Measurements from ENCODE around the gene TSC22D4.
A peak's percentile ranks its signal among the peaks of the same experiment; 100 is the strongest.
"Not testable (repeated sequence)": the region's sequence is repeated elsewhere in the genome, so short reads cannot be mapped to it uniquely, and the experiment has no call there.

The TSC22D4 gene

GRCh38 chr7:100472121-100472851 lies 6.7 kb downstream of the TSC22D4 start:
- DNase-seq, result no peak

DNA sequence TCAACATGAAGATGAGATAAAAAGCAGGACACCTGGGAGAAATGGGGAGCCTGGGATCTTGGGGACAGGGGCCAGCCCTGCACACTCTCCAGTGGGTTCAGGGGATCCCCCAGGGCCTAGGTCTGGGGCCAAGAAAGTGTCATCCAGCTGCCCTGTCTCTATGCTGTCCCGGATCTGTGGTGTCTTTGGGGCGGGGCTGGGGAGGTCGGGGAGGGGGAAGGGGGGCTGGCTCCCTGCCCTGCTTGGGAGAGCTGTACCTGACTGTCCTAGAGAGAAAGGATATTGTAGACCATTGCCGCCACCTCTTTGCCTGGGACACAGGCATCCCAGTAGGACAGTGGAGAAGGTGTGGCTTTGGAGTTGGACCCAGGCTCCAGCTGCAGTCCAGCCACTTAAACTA lies 8.0 kb downstream of the TSC22D4 start:
- no peak for DNase-seq

- peak; percentile 88 to 91 for DNase-seq
Observed at GRCh38 chr7:100469227-100470044, 9.6 kb downstream of the TSC22D4 start.

DNA sequence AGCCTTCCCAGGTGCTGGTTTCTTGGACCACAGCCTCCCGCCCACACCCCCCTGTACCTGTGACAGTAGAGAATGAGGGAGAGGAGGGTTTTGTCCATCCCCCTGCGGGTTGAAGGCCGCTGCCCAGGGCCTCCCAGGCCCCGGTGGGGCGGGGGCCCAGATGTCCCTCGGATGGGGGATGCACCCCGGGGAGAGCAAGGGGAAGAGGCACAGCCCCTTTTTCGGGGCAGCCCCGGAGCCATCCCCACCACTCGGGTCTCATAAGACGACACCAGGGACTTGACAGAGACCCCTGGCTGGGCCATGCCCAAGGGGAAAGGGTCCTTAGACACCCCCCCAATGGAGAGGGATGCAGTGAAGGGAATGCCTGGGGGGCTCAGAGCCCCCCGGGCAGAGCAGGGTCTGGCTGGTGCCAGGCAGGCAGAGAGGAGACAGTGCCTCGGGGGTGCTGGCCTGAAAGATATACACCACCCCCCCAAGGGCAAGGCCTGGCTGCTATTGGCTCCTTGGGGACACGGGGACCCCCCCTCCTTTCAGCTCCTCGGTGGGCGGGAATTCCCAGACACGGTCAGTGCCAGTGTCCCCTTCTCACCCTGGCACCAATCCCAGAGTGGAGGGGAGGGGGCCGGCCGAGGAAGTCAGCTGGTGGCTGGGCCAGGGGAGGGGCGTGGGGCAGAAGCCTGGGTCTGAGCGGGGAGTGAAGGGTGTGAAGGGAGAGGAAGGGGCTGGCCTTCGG lies 11.2 kb downstream of the TSC22D4 start:
- DNase-seq, result no peak

DNA sequence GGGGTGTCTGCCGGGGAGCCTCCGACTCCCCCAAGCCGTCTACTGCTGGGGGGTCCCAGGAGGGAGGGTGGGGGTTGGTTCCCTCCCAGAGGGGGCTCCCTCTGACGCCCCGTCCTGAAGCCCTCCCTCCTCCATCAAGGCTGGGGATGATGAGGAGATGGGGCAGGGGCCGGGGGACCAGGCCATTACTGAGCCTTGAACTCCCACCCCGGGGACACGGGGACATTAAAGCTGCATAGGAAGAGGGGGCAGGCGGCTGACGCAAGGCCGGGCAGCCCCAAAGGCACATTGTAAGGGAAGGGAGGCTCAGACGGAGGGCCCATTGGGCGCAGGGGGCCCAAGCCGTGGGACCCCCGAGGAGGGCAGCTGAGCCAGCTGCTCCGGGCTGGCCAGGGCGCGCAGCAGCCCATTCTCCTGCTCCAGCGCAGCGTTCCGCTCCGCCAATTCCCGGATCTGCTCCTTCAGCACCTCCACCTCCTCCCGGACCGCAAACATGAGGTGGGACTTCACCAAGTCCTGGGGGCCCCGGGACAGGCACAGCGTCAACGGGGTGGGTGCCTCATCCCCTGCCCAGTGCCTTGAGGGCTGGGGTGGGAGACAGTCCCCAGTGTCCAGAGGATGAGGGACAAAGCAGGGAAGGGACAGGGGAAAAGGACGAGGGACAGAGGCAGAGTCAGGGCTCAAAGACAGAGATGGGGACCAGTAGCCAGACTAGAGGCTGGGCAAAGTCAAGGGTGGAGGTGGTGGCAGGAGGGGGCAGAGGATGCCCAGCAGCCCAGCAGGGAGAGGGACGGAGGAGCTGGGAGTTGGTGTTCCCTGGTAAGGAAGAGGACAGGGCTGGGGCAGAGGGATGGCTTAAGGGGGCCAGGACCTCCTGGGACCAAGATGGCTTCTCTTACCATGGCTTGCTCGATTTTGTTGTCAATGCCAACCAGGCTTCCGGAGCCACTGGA lies 12.1 kb downstream of the TSC22D4 start:
- DNase-seq, result no peak

- DNase-seq, result no peak
Observed at GRCh38 chr7:100465702-100466311, 13.2 kb downstream of the TSC22D4 start.

GRCh38 chr7:100465299-100465698 lies 13.7 kb downstream of the TSC22D4 start:
- no peak for DNase-seq

DNA sequence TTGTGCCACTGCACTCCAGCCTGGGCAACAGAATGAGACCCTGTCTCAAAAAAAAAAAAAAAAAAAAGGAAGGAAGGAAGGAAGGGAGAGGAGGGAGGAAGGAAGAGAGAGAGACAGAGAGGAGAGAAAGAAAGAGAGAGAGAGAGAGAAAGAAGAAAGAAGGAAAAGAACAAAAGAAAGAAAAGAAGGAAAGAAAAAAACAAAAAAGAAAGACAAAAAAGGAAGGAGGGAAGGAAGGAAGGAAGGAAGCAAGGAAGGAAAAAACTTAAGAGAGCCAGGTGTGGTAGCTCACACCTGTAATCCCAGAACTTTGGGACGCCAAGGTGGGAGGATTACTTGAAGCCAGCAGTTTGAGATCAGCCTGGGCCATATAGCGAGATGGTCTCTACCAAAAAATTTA lies 14.2 kb downstream of the TSC22D4 start:
- DNase-seq, result no peak

- no peak for DNase-seq
Observed at GRCh38 chr7:100464210-100464660, 14.8 kb downstream of the TSC22D4 start, which contains the start of gene SPACDR. Gene SPACDR, minus strand, starts transcription at chr7:100464260. Its CDS starts 235 bp downstream, at chr7:100464025.

DNA sequence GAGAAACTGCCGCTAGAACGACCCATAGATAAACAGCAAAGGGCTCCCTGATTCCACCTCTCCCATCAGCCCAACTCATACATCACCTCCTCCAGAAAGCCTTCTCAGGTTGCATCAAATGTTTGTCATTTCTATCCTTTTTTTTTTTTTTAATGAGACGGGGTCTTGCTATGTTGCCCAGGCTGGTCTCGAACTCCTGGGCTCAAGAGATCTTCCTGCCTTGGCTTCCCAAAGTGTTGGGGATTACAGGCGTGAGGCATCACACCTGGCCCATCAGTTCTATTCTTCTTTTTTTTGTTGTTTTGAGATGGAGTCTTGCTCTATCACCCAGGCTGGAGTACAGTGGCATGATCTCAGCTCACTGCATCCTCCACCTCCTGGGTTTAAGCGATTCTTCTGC lies 22.0 kb downstream of the TSC22D4 start:
- no peak for DNase-seq

DNA sequence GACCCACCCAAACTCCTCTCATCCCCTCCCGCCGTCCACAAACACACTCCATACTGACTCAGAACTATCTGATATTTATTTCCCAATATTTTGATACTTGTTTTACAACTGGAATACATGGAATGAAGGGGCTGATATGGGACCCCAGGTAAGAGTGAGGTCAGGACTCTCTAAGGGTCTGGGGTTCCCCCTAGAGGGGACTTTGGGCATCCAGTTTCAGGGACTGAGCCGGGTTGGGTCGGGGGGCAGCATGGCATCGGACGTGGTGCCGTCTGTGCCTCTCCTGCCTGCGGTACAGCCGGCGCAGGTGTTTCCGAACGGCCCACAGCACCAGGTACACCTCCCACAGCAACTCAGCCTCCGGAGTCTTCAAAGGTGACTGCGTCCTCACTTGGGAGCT lies 22.5 kb downstream of the TSC22D4 start:
- no peak for DNase-seq

- no peak for DNase-seq
Observed at GRCh38 chr7:100455206-100455605, 23.8 kb downstream of the TSC22D4 start.

GRCh38 chr7:100453854-100454253 lies 25.2 kb downstream of the TSC22D4 start:
- not testable (repeated sequence) for DNase-seq

DNA sequence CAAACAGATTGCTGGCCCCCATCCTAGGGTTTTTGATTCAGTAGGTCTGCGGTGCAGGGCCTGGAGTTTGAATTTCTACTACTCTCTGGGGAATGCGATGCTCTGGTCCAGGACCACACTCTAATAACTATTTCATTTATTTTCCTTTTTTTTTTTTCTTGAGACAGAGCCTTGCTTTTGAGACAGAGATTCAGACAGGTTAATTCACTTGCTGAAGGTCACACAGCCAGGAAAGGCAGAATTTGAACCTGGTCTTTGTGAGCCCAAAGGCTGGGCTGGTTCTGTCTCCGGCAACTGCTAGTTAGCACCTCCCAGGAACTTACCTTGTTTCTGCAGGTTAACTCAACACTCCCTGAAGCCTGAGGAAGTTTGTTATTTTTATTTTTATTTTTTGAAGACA lies 26.5 kb downstream of the TSC22D4 start:
- no peak for DNase-seq

DNA sequence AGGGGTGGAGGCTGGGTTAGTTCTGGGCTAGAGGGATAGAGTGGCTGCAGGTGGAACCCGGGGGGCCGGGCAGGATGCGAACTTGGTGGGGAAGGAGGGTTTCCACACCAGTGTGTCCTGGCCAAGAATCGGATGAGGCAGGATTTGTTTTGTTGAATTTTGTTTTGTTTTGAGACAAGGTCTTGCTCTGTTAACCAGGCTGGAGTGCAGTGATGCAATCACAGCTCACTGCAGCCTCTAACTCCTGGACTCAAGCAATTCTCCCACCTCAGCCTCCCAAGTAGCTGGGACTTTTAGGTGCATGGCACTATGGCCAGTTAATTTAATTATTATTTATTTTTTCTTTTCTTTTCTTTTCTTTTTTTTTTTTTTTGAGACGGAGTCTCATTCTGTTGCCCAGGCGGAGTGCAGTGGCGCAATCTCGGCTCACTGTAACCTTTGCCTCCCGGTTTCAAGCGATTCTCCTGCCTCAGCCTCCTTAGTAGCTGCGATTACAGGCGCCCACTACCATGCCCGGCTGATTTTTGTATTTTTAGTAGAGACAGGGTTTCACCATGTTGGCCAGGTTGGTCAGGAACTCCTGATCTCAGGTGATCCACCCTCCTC lies 29.7 kb downstream of the TSC22D4 start:
- DNase-seq, result no peak

DNA sequence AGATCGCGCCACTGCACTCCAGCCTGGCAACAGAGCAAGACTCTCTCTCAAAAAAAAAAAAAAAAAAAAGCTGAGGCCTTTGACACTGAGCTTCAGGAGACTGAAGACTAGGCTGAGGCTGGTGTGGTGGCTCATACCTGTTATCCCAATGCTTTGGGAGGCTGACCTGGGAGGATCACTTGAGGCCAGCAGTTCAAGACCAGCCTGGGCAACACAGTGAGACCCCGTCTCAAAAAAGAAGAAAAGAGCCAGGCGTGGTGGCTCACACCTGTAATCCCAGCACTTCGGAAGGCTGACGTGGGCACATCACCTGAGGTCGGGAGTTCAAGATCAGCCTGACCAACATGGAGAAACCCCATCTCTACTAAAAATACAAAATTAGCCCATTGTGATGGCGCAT lies 31.7 kb downstream of the TSC22D4 start:
- DNase-seq, result not testable (repeated sequence)

GRCh38 chr7:100446040-100446439 lies 33.0 kb downstream of the TSC22D4 start:
- DNase-seq, result no peak

DNA sequence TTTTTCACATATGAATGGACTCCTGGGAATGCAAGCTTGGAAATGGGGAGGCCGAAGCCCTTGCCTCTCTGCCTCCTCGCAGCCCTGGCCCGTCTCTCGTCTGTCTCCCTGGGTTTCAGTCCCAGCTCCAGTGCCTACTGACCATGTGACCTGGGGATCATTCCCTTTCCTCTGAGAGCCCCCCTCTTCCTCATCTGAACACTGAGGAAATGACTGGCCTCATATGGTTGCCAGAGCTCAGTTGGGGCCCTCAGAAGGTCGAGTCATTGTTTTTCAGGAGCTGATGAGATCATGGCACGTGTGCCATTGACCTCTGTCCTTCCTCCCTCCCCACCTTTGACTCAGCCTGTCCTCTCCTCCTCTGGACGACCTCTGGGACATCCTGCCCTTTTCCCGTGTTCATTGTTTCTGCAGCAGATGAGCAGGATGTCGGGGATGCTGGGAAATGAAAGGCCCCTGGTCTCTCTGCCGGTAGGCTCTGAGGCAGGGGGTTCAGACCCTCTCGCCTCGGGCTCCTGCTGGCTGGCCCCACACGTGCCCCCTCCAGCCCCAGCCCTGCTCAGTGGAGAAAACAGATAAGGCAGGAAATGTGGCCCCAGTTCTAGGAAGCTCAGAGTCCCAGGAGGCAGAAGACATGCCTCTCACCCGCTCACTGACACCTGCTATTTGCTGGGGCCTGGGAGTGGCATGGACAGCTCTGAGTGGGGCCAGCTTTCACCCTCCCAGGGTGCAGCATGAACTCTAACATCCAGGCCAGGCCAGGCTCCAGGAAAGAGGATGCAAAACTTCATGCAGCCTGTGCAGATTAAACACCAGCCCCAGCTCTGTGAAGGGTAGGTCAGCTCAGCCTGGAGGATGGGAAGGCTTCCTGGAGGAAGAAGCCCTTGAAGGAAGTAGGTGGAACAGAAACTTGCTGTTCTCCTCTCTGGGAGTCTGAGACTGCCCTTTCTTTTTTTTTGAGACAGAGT lies 34.4 kb downstream of the TSC22D4 start:
- no peak for DNase-seq

- DNase-seq, result no peak
Observed at GRCh38 chr7:100443096-100443840, 35.7 kb downstream of the TSC22D4 start.

Measured in stimulated activated CD4-positive, alpha-beta T cell treated with anti-CD3 and anti-CD28 coated beads, Interleukin-2, amount 100 ng/mL, for 48 hours (primary cell).